ENCODE measurements around the gene ETFA.
A peak's percentile ranks its signal among the peaks of the same experiment; 100 is the strongest.

ETFA gene

DNA sequence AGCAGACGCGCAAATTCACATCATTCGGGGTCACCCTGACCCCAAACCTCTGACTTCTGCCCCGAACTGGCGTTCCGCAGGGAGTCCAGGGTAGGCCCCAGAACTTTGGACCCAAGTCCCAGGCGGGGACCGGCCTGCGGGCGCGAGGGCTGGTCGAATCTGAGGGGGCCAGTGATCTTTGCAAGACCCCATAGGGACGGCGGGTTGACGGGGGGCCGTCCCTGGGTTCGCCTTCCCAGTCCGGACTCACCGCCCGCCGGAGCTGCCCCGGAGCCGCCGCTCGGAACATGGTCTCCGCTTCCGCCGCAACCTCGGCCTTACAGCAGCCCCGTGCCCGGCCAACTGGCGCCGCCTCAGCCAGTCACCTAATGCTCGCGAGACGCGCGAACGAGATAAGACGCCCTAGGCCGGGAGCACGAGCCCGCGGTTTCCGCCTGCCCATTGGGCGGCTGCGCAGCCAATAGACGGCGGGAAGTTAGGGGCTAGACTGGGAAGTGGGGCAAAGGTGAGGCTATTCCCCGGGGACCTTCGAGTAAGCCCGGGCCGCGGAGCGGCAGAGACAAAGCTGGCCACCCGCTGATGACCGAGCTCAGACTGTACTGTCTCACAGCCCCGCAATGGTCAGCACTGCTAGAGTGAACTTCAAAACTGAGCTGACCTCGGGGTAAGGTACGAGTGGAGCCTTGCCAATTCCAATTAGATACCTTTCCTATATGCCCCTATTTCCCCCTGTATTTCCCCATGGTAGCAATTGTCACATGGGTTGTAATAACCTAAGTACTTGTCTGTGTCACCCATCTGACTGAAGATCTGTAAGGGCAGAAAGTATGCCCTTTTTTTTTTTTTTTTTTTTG is at the start of gene ETFA:
Gene ETFA (minus strand): TSS at position 370 of the 854 bp plus-strand sequence. CDS start 81 bp downstream, at position 289.
- Mint-ChIP-seq H3K4me3 (peak within 1 kb of the TSS; percentile 91), H3K4me1 (ENCODE audit: low read depth) (peaks cover 43% of the 10 kb centered on the region), H3K27me3 (no peaks in the 10 kb centered on the region), H3K27ac (peak within 1 kb of the TSS; percentile 89), H3K36me3 (ENCODE audit: low read depth) (peaks cover 15% of the 10 kb centered on the region), H3K9me3 (no peaks in the 10 kb centered on the region)

DNA sequence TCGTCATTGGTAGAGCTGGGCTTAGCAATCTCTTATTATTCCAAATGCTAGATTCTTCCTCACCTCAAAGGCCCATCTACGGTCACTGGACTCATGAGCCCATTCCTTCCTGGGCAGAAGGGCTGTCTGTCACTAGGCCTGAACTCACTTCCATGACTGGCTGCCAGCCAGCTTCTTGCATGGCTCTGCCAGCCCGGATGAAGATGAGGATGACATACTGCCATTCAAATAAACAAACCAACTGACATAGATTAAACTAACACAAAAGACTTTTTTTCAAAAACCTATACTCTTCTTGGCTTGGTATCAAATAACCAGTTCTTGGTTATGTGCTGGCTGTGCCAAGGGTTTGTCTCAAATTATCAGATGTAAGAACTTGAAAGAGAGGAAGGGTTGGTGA is 49.1 kb upstream of the ETFA start:
- H3K4me3 Mint-ChIP-seq: no peak overlapping the region
- no peak overlapping the region for H3K27ac Mint-ChIP-seq
- H3K27me3 Mint-ChIP-seq: no peaks in the 10 kb centered on the region
- H3K9me3 Mint-ChIP-seq: no peaks in the 10 kb centered on the region
- no peaks in the 10 kb centered on the region for H3K4me1 Mint-ChIP-seq (ENCODE audit: low read depth)
- peaks cover 4% of the 10 kb centered on the region for H3K36me3 Mint-ChIP-seq (ENCODE audit: low read depth)

DNA sequence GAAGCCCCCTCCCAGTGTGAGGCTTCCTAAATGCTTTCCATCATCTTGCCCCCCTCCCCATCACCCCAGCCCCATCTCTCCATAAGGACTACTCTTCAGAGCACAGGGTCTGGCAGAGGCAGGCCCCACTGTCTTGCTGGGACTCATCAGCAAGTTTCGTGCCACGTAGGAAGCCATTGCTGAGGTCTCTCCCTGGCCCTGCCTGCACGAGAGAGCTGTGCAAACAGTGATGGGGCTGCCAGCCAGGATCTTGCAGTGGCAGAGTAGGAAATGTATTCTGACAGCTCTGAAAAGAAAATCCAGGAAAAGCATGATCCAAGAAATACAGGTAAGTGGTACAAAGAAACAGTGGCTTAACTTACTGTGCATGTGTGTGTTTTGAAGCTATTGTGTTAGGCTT is 47.9 kb upstream of the ETFA start:
- Mint-ChIP-seq H3K27me3 (no peaks in the 10 kb centered on the region), H3K27ac (no peak overlapping the region), H3K9me3 (no peaks in the 10 kb centered on the region), H3K4me3 (no peak overlapping the region), H3K4me1 (ENCODE audit: low read depth) (no peaks in the 10 kb centered on the region), H3K36me3 (ENCODE audit: low read depth) (peaks cover 4% of the 10 kb centered on the region)

DNA sequence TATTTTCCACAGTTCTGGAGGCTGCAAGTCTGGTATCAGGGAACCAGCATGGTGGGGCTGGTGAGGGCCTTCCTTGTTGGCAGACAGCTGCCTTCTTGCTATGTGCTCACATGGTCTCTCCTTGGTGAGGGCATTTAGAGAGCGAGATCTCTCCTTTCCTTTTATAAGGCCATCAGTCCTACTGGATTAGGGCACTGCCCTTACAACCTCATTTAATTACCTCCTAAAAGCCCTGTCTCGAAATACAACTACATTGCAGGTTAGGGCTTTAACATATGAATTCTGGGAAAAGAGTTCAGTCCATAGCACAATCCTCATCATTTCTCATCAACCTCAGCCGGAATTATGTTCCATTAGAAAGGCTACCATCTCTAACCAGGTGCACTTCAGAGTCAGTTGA is 47.2 kb upstream of the ETFA start:
- H3K36me3 Mint-ChIP-seq (ENCODE audit: low read depth): peaks cover 8% of the 10 kb centered on the region
- H3K4me3 Mint-ChIP-seq: no peak overlapping the region
- no peaks in the 10 kb centered on the region for H3K27me3 Mint-ChIP-seq
- no peaks in the 10 kb centered on the region for H3K9me3 Mint-ChIP-seq
- no peaks in the 10 kb centered on the region for H3K4me1 Mint-ChIP-seq (ENCODE audit: low read depth)
- H3K27ac Mint-ChIP-seq: no peak overlapping the region

DNA sequence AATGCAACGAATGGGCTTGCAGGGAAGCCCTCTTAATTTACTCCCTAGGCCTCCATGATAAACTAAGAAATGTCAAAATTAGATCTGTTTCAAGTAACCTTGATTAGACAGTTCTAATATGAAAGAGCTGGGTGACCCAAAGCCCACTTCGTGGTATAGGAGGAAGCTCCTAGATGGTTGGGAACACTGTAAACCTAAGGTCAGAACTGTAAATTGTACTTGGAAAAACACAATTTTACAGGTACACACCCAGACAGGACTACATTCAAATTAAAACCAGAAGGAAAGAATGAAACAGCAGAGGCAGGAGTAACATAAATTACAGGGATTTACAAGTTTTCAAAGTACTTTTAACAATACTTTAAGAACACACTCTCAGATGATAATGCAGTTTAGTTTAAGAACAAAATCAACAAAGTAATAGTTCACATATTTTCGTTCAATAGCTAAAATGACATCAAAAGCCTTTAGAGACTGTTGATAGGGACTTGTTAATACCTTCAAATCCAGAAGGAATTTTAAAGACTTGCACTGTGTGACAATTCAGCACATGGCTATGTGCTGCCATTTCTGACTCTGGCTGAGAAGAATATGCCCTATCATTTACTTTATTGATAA is 43.7 kb upstream of the ETFA start:
- no peak overlapping the region for H3K4me3 Mint-ChIP-seq
- H3K36me3 Mint-ChIP-seq (ENCODE audit: low read depth): peaks cover 11% of the 10 kb centered on the region
- H3K27ac Mint-ChIP-seq: no peak overlapping the region
- no peaks in the 10 kb centered on the region for H3K9me3 Mint-ChIP-seq
- no peaks in the 10 kb centered on the region for H3K4me1 Mint-ChIP-seq (ENCODE audit: low read depth)
- no peaks in the 10 kb centered on the region for H3K27me3 Mint-ChIP-seq

DNA sequence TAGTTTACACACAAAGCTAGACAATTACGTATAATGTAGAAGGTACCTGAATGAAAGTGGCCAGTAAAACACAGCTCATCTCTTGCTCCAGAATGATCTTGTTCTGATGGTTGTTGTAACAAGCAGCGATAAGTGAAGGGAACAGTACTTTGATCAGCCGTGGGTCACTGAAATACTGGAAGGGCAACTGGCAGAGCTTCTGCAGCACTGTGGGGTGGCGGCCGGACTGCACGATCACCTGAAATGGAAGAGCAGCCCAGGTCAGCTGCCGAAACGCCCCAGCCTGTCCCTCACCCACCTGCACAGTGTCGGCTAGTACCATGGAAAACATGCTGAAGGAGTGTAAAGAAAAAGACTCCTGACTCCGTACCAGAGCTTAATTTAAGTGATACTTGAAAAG is 42.6 kb upstream of the ETFA start:
- no peaks in the 10 kb centered on the region for H3K9me3 Mint-ChIP-seq
- no peak overlapping the region for H3K4me3 Mint-ChIP-seq
- peaks cover 16% of the 10 kb centered on the region for H3K36me3 Mint-ChIP-seq (ENCODE audit: low read depth)
- no peaks in the 10 kb centered on the region for H3K4me1 Mint-ChIP-seq (ENCODE audit: low read depth)
- H3K27ac Mint-ChIP-seq: no peak overlapping the region
- peaks cover 5% of the 10 kb centered on the region for H3K27me3 Mint-ChIP-seq

DNA sequence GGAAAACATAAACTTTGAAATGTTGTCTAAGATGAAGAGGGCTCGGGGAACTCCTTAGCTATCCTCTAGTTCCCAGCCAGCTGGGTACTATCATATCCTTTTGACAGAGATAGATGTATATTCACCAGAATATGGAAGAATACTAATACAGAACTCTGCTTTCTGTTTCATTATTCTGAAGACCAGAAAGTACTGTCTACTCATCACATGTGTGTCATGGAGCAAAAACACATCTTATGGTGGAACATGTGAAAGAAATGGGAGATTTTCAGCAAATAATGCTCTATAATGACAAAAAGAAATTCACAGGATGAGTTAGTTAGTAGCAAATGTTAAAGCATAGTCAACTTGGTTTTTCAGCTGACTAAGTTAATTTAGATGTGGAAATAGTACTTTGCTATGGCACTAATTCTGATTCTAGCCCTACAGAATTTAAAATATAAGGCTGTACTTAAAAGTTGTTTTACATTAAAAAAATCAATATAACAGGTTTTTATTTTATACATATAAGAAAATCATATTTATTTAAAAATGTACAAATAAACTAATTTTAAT is 41.8 kb upstream of the ETFA start:
- no peak overlapping the region for H3K27ac Mint-ChIP-seq
- peaks cover 20% of the 10 kb centered on the region for H3K36me3 Mint-ChIP-seq (ENCODE audit: low read depth)
- peaks cover 9% of the 10 kb centered on the region for H3K27me3 Mint-ChIP-seq
- H3K9me3 Mint-ChIP-seq: no peaks in the 10 kb centered on the region
- no peak overlapping the region for H3K4me3 Mint-ChIP-seq
- no peaks in the 10 kb centered on the region for H3K4me1 Mint-ChIP-seq (ENCODE audit: low read depth)

DNA sequence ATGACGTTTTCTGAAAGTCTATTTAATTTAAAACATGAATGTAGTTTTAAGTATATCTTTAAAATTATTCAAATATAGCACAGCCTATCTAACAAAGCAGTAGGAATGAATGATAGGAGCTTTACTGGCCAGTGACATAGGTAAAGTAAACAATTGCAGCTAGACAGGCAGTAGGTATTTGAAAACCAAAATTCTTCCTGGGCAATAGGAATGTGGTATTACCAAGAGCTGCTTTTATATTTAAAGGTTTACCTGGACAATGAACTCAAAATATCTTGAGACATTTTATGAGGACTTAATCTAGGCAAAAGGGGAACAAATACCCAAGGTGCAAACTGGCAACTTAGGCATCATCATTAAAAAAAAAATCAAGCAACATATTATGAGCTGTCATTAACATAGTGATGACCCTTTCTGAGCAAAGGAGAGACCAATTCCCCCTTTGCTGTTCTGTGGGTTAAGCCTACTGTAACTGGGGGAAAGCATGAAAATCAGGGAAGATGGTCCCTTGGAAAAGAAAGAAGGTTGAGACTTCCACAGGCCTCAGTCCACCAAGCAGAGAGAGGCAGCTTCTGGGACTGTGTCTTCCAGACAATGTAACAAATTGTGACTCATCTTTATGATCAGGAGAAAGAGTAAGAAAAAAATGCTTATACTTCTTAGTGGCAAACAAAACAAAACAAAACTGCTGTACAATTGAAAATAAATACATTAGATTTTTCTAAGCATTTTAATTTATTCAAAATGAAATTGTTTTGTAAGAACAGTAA is 38.2 kb upstream of the ETFA start:
- peaks cover 27% of the 10 kb centered on the region for H3K36me3 Mint-ChIP-seq (ENCODE audit: low read depth)
- no peaks in the 10 kb centered on the region for H3K9me3 Mint-ChIP-seq
- H3K27ac Mint-ChIP-seq: no peak overlapping the region
- no peak overlapping the region for H3K4me3 Mint-ChIP-seq
- H3K4me1 Mint-ChIP-seq (ENCODE audit: low read depth): peaks cover 12% of the 10 kb centered on the region
- peaks cover 36% of the 10 kb centered on the region for H3K27me3 Mint-ChIP-seq

DNA sequence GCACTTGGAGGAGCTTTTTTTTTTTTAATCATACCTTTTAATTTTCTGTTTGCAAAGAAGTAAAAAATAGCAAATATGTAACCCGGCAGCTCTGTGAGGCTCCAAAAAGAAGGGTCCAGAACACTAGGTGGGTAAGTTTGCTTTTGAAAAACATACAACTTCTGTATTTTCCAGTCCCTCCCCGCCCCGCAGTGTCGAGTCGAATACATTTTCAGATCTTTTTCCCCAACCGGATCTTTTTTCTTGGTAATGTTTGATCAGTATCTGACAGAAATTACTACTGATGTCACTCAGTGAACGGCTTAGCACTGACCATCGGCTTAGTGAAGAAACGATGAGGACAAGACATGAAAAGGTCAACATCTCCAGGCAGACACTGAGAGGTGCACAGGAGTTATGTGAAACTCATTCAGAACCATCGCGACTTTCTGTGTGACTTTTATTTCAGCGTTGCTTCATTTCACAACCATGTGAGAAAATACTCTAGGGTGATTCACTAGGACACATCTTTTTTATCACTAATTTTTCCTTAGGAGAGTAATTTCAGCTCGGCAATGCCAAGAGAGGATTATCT is 36.3 kb upstream of the ETFA start:
- Mint-ChIP-seq H3K36me3 (ENCODE audit: low read depth) (peaks cover 24% of the 10 kb centered on the region), H3K4me1 (ENCODE audit: low read depth) (peaks cover 12% of the 10 kb centered on the region), H3K27me3 (peaks cover 53% of the 10 kb centered on the region), H3K27ac (no peak overlapping the region), H3K9me3 (no peaks in the 10 kb centered on the region), H3K4me3 (no peak overlapping the region)

DNA sequence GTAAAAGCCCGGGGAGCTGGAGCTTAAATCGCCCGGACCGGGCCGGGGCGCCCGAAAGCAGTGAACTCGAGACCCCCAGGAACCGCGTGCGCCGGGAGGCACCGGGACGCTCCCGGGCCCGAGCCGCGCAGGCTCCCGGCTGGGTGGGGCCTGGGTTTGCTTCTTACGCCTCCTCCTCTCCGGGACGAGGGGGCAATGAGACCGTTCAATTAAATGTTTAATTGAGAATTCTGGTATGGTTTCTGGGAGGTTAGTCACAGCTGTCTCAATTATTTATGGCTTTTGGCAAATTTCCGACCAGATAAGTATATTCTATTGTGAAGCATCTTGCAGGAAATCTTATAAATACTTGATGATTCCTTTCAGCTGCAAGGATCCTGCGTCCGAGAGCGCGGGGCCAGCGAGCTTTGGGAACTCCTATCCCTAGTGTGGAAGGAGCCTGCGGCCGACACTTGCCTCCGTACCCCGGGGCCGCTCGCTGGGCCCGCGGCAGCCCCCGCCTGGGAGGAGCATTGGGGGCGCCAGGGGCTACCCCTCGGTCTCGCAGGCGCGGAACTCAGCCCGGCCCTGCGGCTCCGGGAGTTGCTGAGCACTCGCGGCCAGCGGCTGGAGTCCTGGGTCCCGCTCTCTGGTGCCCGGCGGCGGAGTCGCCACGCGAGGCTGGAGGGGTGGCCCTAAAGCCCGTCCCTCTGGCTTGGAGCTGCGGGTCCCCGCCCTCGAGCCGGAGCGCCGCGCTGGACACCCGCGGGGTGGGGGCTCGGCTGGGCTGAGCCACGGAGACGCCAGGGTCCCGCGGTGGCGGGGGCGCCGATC is 35.6 kb upstream of the ETFA start:
- H3K9me3 Mint-ChIP-seq: no peaks in the 10 kb centered on the region
- H3K36me3 Mint-ChIP-seq (ENCODE audit: low read depth): peaks cover 24% of the 10 kb centered on the region
- H3K4me3 Mint-ChIP-seq: peak overlapping the region; percentile 35

DNA sequence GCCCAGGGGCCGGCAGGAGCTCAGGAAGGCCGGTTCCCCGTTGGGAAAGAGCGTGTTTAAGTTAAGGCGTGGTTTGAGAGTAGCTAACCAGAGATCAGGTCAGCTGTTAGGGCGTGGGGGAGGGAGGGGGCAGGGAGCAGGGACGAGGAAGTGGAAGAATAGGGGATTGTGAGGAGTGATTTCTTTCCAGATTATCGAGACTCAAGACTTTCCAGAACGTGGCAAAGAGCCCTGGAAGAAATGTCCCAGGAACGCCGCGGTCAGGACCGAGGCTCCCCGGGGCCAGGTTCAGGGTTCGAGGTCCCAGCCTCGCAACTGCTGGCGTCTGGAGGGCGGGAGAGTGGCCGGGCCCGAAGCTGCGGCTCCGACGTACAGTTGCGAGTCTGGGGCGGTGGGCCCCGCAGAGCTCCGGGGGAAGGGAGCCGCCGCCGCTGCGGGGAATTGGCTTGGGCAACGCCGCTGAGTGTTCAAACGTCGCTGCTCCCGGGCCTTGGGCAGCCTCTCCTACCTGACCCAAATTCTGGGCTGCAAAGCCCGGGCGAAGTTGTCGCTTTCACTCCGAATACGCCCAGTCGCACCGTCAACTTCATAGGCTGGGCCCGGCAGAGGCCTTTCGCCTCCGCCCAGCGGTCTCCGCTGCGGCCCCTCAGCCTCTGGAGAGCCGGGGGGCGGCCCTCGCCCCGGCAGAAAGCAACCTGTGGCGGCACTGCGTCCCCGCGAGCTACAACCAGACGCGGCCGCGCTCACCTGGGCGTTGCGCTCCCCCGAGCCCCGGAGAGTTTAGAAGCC is 34.8 kb upstream of the ETFA start:
- Mint-ChIP-seq H3K9me3 (no peaks in the 10 kb centered on the region), H3K27ac (no peak overlapping the region), H3K27me3 (peaks cover 63% of the 10 kb centered on the region), H3K4me3 (peak overlapping the region; percentile 47), H3K36me3 (ENCODE audit: low read depth) (peaks cover 22% of the 10 kb centered on the region), H3K4me1 (ENCODE audit: low read depth) (peaks cover 21% of the 10 kb centered on the region)

More for the DNA sequence above, 35.6 kb upstream of the ETFA start:
- peaks cover 57% of the 10 kb centered on the region for H3K27me3 Mint-ChIP-seq
- no peak overlapping the region for H3K27ac Mint-ChIP-seq
- peaks cover 16% of the 10 kb centered on the region for H3K4me1 Mint-ChIP-seq (ENCODE audit: low read depth)

DNA sequence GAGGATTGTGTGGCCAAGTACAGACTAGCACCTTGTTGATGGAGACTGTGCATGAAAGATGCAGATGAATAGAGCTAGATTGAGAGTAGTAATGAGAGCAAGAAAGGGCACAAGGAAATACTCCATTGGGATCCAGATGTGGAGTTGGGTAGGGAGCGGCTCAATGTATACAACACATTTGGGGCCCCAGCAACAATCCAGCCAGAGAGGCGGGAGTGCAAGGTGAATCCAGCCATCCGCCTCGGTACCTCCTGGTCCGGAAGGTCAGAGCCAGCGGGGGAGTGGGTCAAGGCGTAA is 34.3 kb upstream of the ETFA start:
- Mint-ChIP-seq H3K27ac (no peak overlapping the region), H3K36me3 (ENCODE audit: low read depth) (peaks cover 21% of the 10 kb centered on the region), H3K27me3 (peaks cover 69% of the 10 kb centered on the region), H3K4me1 (ENCODE audit: low read depth) (peaks cover 26% of the 10 kb centered on the region), H3K4me3 (peak overlapping the region; percentile 47), H3K9me3 (no peaks in the 10 kb centered on the region)

DNA sequence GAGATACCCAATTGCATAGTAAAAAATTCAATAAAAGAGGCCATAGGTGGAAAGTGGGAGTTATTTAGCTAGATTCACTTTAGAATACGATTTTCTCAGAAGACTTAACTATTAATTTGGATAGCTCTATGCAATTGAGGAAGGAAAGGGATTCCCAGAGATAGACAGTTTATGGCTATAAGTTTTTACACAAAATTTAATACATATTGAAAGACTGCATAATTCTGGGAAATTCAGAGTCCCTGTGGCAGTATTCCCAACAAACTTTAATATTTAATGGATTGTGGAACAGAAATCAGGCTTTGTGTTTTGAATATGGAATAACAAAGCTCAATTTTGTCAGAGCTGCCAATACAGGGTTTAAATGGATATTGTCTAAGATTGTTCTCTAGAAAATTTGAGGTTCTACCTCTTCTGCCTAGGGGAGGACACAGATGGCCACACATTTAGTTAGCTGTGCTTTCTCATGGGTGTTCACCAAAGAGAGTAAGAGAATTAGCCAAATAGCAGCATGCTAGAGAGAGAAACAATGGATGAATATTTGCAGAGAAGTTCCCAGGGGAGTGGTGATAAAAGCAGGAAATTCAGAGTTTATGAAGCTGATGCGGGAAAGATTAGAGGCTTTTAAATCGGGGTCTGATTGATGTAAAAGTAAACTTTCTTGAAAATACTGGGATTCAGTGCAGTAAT is 33.8 kb upstream of the ETFA start:
- Mint-ChIP-seq H3K36me3 (ENCODE audit: low read depth) (peaks cover 18% of the 10 kb centered on the region), H3K4me1 (ENCODE audit: low read depth) (peaks cover 31% of the 10 kb centered on the region)

More for the DNA sequence above, 33.8 kb upstream of the ETFA start:
- Mint-ChIP-seq H3K27me3 (peaks cover 73% of the 10 kb centered on the region), H3K9me3 (no peaks in the 10 kb centered on the region), H3K4me3 (peak overlapping the region; percentile 47), H3K27ac (no peak overlapping the region)

Data from stimulated activated naive CD8-positive, alpha-beta T cell treated with anti-CD3 and anti-CD28 coated beads, Interleukin-15, Interleukin-2, amounts not matched to agents 100 ng/mL and 50 ng/mL, for 24 hours (primary cell).